ENCODE data around the gene RHCE. TPM values are rescaled to one million over a fixed set of nuclear protein-coding genes. Genes with fewer than 3 reads are reported as not detected.

RHCE gene
- total and polyA plus RNA-seq, 2 donors (not counting 1 experiment from before 2014, with no cell fraction given): 0.50 to 1.2 TPM

DNA sequence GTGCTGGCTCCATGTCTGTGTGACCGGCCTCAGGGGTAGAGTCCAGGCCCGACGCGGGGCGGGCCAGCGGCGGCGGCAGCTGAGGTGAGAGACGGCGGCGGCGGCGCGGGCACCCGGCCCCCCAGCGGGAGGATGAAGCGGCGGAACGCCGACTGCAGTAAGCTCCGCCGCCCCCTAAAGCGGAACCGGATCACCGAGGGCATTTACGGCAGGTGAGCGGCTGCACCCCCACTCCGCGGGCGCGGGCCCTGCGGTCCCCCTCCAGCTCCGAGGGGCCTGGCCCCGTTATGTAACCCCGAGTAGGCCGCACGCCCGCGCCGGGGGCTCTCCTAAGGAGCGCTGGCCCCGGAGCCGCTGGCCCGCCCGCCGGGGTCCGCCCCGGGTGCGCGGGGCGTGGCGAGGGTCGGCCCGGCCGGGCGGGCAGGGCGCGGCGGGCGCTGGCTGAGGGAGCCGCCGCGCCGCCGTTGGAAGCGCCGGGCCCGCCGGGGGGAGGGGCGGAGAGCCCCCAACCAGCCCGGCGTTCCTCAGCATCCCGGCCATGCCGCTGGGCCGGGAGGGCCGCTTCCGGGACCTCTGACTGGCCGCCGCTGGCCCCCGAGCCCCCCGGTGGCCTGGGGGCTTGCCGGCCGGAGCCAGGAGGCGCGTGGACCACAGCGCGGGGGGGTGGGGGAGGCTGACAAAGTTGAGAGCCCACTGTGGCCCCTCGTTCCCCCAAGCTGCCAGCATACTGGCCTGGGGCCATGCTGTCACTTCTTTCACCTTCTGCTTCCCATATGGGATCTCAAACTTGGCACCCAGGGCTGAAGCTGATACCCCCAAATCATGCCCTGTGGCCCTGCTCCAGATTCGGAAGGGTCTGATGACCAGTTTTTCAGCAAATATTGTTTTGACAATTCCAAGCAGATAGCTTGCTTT is 10.6 kb upstream of the RHCE start:
- H3K27me3 ChIP-seq (ENCODE audit: control insufficient read depth, insufficient read depth, low read length): no peaks in the 10 kb centered on the region
- no peak for DNase-seq (ENCODE audit: low read depth in 2 of 2)
- no peaks in the 10 kb centered on the region for H3K36me3 ChIP-seq (ENCODE audit: control insufficient read depth, insufficient read depth, low read length)
- H3K9ac ChIP-seq (ENCODE audit: insufficient read depth, low read length): peak overlapping the region; percentile 80
- H3K4me2 ChIP-seq (ENCODE audit: extremely low read depth, insufficient read depth, low read length): peak overlapping the region; percentile 92
- H3K27ac ChIP-seq (ENCODE audit: insufficient read depth, low read length): peak overlapping the region; percentile 55
- peak overlapping the region; percentile 50 for H2AFZ ChIP-seq (ENCODE audit: low read length)
- no peaks in the 10 kb centered on the region for H3K9me3 ChIP-seq (ENCODE audit: control insufficient read depth, insufficient read depth, low read depth, low read length)
- no peak for TF ChIP-seq EZH2 (IDR thresholded peaks at IDR 0.05; ENCODE audit: low read length, missing control alignments)
- TF ChIP-seq, protein P1, sequence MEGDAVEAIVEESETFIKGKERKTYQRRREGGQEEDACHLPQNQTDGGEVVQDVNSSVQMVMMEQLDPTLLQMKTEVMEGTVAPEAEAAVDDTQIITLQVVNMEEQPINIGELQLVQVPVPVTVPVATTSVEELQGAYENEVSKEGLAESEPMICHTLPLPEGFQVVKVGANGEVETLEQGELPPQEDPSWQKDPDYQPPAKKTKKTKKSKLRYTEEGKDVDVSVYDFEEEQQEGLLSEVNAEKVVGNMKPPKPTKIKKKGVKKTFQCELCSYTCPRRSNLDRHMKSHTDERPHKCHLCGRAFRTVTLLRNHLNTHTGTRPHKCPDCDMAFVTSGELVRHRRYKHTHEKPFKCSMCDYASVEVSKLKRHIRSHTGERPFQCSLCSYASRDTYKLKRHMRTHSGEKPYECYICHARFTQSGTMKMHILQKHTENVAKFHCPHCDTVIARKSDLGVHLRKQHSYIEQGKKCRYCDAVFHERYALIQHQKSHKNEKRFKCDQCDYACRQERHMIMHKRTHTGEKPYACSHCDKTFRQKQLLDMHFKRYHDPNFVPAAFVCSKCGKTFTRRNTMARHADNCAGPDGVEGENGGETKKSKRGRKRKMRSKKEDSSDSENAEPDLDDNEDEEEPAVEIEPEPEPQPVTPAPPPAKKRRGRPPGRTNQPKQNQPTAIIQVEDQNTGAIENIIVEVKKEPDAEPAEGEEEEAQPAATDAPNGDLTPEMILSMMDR (conservative IDR thresholded peaks at IDR 0.05 in 1 of 2, IDR thresholded peaks at IDR 0.05 in 1 of 2; ENCODE audit: low read depth in 1 of 2, low read length in 2 of 2): no peak
- peak overlapping the region; percentile 79 to 88 (median 84) for H3K4me3 ChIP-seq (replicated peaks in 1 of 4; ENCODE audit: control extremely low read depth in 1 of 4, insufficient read depth in 1 of 4, low read depth in 3 of 4, low read length in 4 of 4)
- peaks cover 20% of the 10 kb centered on the region for H3K79me2 ChIP-seq (ENCODE audit: control insufficient read depth, insufficient read depth, low read length)
- H4K20me1 ChIP-seq (ENCODE audit: control insufficient read depth, extremely low read depth, insufficient read depth, low read length): no peaks in the 10 kb centered on the region
- H3K4me1 ChIP-seq (ENCODE audit: control insufficient read depth, extremely low read depth, insufficient read depth, low read length): peaks cover 4% of the 10 kb centered on the region

DNA sequence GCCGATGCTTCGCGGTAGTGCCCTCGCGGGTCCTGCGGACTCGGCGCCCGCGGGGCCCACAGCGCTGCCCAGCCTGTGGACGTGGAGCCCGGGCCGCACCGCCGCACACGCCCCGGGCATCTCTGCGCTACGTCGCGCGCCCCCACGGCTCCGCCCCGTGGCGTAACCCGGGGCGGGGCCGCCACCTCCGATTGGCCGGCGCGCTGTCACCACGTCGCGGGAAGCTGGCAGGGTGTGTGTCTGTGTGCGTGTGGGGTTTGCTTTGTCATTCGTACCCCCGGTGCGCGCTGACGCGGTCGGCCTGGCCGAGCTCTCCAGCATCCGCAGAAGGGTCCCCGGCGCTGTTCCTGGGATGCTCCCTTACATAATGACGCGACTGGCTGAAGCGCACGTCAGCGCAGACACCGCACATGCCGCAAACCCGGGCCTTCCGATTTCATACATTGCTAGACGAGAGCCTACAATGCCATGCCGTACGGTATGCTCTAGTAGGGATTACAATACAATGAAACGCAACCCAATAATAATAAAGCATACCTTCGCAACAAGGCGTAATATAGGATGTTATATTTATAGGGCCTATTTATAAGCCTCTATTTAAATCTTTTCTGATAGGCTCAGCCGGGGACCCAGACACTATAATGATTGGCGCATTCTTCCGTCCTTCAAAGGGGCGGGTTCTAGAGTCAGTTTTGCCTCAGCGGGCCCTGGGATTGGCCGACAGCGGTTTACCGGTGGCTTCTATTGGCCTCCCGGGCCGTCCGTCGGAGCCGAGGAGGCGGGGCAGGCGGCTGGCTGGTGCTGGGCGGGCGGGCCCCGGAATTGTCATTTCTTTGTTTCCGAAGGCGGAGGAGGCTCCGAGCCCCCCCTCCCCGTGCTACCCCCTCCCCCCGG is 9.7 kb upstream of the RHCE start, which contains the start of gene MACO1:
TSS of gene MACO1 (plus strand) at position 825 of the 894 bp plus-strand sequence. CDS start 202 bp downstream, outside the sequence.
- Histone ChIP-seq H3K9ac (ENCODE audit: insufficient read depth, low read length) (peak within 1 kb of the TSS; percentile 84), H4K20me1 (ENCODE audit: control insufficient read depth, extremely low read depth, insufficient read depth, low read length) (no peaks in the 10 kb centered on the region), H2AFZ (ENCODE audit: low read length) (peak within 1 kb of the TSS; percentile 92), H3K27ac (ENCODE audit: insufficient read depth, low read length) (peak within 1 kb of the TSS; percentile 89), H3K4me2 (ENCODE audit: extremely low read depth, insufficient read depth, low read length) (peak within 1 kb of the TSS; percentile 93), H3K4me3 (replicated peaks in 1 of 4; ENCODE audit: control extremely low read depth in 1 of 4, insufficient read depth in 1 of 4, low read depth in 3 of 4, low read length in 4 of 4) (peak within 1 kb of the TSS; percentile 79 to 98 (median 84)), H3K27me3 (ENCODE audit: control insufficient read depth, insufficient read depth, low read length) (no peaks in the 10 kb centered on the region), H3K9me3 (ENCODE audit: control insufficient read depth, insufficient read depth, low read depth, low read length) (no peaks in the 10 kb centered on the region), H3K36me3 (ENCODE audit: control insufficient read depth, insufficient read depth, low read length) (no peaks in the 10 kb centered on the region), H3K4me1 (ENCODE audit: control insufficient read depth, extremely low read depth, insufficient read depth, low read length) (peaks cover 2% of the 10 kb centered on the region), H3K79me2 (ENCODE audit: control insufficient read depth, insufficient read depth, low read length) (peaks cover 20% of the 10 kb centered on the region)
- DNase-seq (ENCODE audit: low read depth in 2 of 2): peak; percentile 91 to 97
- TF ChIP-seq, protein P1 (conservative IDR thresholded peaks at IDR 0.05 in 1 of 2, IDR thresholded peaks at IDR 0.05 in 1 of 2; ENCODE audit: low read depth in 1 of 2, low read length in 2 of 2): no peak
- no peak for TF ChIP-seq EZH2 (IDR thresholded peaks at IDR 0.05; ENCODE audit: low read length, missing control alignments)
